Caco-2 (cell line): ENCODE data around the gene CGNL1. TPM values are rescaled to one million over a fixed set of nuclear protein-coding genes. Genes with fewer than 3 reads are reported as not detected.

Experiments used
- BruUV-seq: library from RNA; stranded (reverse); fragments of 400-500 nt; replicated peaks from 2 replicates; lab custom pipeline; 2021; lab: Mats Ljungman, UMichigan
- CTCF ChIA-PET: fragments of 300-600 bp; sonication (Branson Sonifier 250); formaldehyde crosslinking; loops from one replicate; lab custom pipeline; 2022; ENCODE audit warnings: antibody characterized with exemption; lab: Charles Lee
- POLR2A ChIA-PET: fragments of 300-600 bp; sonication (Branson Sonifier 250); formaldehyde crosslinking; loops from one replicate; lab custom pipeline; 2022; ENCODE audit warnings: antibody characterized with exemption; lab: Charles Lee
- DNase-seq, 2 experiments: peaks; one replicate each; pipeline versions ENCODE4 v3.0.0 to v3.0.0-alpha.2; 2020 to 2022
- H3K27me3 ChIP-seq: replicated peaks from 2 replicates; pipeline ENCODE4 v1.6.0; 2011; ENCODE audit warnings: low read length; ENCODE audit not compliant: control insufficient read depth, insufficient read depth
- H3K36me3 ChIP-seq: 2 replicates; pipeline ENCODE4 v1.5.1; 2011; ENCODE audit warnings: low read length; ENCODE audit not compliant: control insufficient read depth, insufficient read depth
- H3K4me1 ChIP-seq: fragments of 250-450 bp; sonication (Bioruptor Pico); 2 replicates; pipeline ENCODE4 v1.5.1; 2020; ENCODE audit warnings: mild to moderate bottlenecking
- H3K4me3 ChIP-seq: 2 replicates; pipeline ENCODE4 v1.5.1; 2011; ENCODE audit warnings: low read depth, mild to moderate bottlenecking, control low read depth, low read length
- H3K9me3 ChIP-seq: fragments of 250-450 bp; sonication (Bioruptor Pico); 2 replicates; pipeline ENCODE4 v1.5.1; 2020; ENCODE audit warnings: mild to moderate bottlenecking, moderate library complexity
- H3K27ac Mint-ChIP-seq: one replicate; pipeline ENCODE4 v1.8.0; 2022; ENCODE audit warnings: mixed read lengths; ENCODE audit not compliant: unreplicated experiment
- H3K27me3 Mint-ChIP-seq: one replicate; pipeline ENCODE4 v1.8.0; 2022; ENCODE audit warnings: mixed read lengths; ENCODE audit not compliant: insufficient read depth, unreplicated experiment
- H3K36me3 Mint-ChIP-seq: one replicate; pipeline ENCODE4 v1.8.0; 2022; ENCODE audit warnings: mild to moderate bottlenecking, mixed read lengths; ENCODE audit not compliant: insufficient read depth, unreplicated experiment
- H3K4me1 Mint-ChIP-seq: one replicate; pipeline ENCODE4 v1.8.0; 2022; ENCODE audit warnings: low read depth, mixed read lengths; ENCODE audit not compliant: unreplicated experiment
- H3K4me3 Mint-ChIP-seq: one replicate; pipeline ENCODE4 v1.8.0; 2022; ENCODE audit warnings: mild to moderate bottlenecking, moderate library complexity, mixed read lengths; ENCODE audit not compliant: unreplicated experiment
- H3K9me3 Mint-ChIP-seq: one replicate; pipeline ENCODE4 v1.8.0; 2022; ENCODE audit warnings: mixed read lengths; ENCODE audit not compliant: unreplicated experiment
- CTCF ChIP-seq, 2 experiments: fragments of 200-600 bp in 1 of 2; IDR thresholded peaks; 1 replicate in 1 of 2; 2 replicates in 1 of 2; pipeline versions ENCODE4 v1.5.1 to v1.8.0; 2011 to 2022; ENCODE audit warnings: antibody characterized with exemption in 1 of 2, control low read depth in 1 of 2, inconsistent platforms in 1 of 2, low read depth in 1 of 2, low read length in 1 of 2, mild to moderate bottlenecking in 1 of 2, moderate library complexity in 1 of 2; ENCODE audit not compliant: insufficient read depth in 1 of 2, severe bottlenecking in 1 of 2, unreplicated experiment in 1 of 2
- intact Hi-C: fragments of 100-400 bp; cut with micrococcal nuclease; formaldehyde crosslinking; loops from one replicate; pipeline ENCODE4 v1.10.0; 2022; ENCODE audit not compliant: unreplicated experiment
- total RNA-seq: library from RNA; stranded (reverse); gene quantifications from 2 replicates; pipeline ENCODE4 v1.2.3, GENCODE V29; 2022

CGNL1 gene
- total RNA-seq, 1 experiment from 2014 or later, result 8.3 TPM

GRCh38 chr15:57583282-57583681 lies 207.0 kb downstream of the CGNL1 start:
- Histone ChIP-seq H3K27me3 (no peaks in the 10 kb centered on the region), H3K4me1 (peaks cover 40% of the 10 kb centered on the region), H3K4me3 (no peak overlapping the region), H3K9me3 (peaks cover 23% of the 10 kb centered on the region), H3K36me3 (no peaks in the 10 kb centered on the region)
- POLR2A ChIA-PET, result no interaction called here
- Mint-ChIP-seq H3K27me3 (no peaks in the 10 kb centered on the region), H3K4me1 (peaks cover 33% of the 10 kb centered on the region), H3K27ac (no peak overlapping the region), H3K36me3 (peaks cover 4% of the 10 kb centered on the region), H3K9me3 (peaks cover 16% of the 10 kb centered on the region), H3K4me3 (no peak overlapping the region)
- TF ChIP-seq CTCF (IDR thresholded peaks at IDR 0.05; ENCODE audit: insufficient read depth in 1 of 2, low read depth in 1 of 2, low read length in 1 of 2, severe bottlenecking in 1 of 2, unreplicated experiment in 1 of 2), result no peak
- intact Hi-C loops, result no loop called here
- no peak for DNase-seq
- CTCF ChIA-PET, result no interaction called here
- no TSS peak for BruUV-seq

GRCh38 chr15:57583720-57584119 lies 207.4 kb downstream of the CGNL1 start:
- no peak overlapping the region for H3K4me3 Mint-ChIP-seq
- H3K27me3 Mint-ChIP-seq, result no peaks in the 10 kb centered on the region
- CTCF ChIA-PET, result no interaction called here
- H3K4me1 ChIP-seq, result peaks cover 36% of the 10 kb centered on the region
- peaks cover 4% of the 10 kb centered on the region for H3K36me3 Mint-ChIP-seq
- H3K36me3 ChIP-seq, result no peaks in the 10 kb centered on the region
- no peak for DNase-seq
- no peaks in the 10 kb centered on the region for H3K27me3 ChIP-seq
- no peak overlapping the region for H3K4me3 ChIP-seq
- POLR2A ChIA-PET, result no interaction called here
- intact Hi-C loops, result no loop called here
- BruUV-seq, result no TSS peak
- H3K9me3 ChIP-seq, result peaks cover 23% of the 10 kb centered on the region
- peaks cover 28% of the 10 kb centered on the region for H3K4me1 Mint-ChIP-seq
- H3K9me3 Mint-ChIP-seq, result peaks cover 16% of the 10 kb centered on the region
- TF ChIP-seq CTCF (IDR thresholded peaks at IDR 0.05; ENCODE audit: insufficient read depth in 1 of 2, low read depth in 1 of 2, low read length in 1 of 2, severe bottlenecking in 1 of 2, unreplicated experiment in 1 of 2), result no peak
- no peak overlapping the region for H3K27ac Mint-ChIP-seq

GRCh38 chr15:57586661-57587424 lies 210.5 kb downstream of the CGNL1 start:
- Mint-ChIP-seq H3K36me3 (peaks cover 4% of the 10 kb centered on the region), H3K4me1 (peaks cover 7% of the 10 kb centered on the region), H3K27me3 (no peaks in the 10 kb centered on the region), H3K27ac (no peak overlapping the region), H3K4me3 (no peak overlapping the region), H3K9me3 (peaks cover 16% of the 10 kb centered on the region)
- CTCF ChIA-PET, result interaction anchor here (1.2 kb wide), 1 partner anchor 27 kb away, joined by 3 read pairs; no protein-coding TSS in a partner anchor
- Histone ChIP-seq H3K9me3 (peaks cover 21% of the 10 kb centered on the region), H3K4me3 (no peak overlapping the region), H3K27me3 (no peaks in the 10 kb centered on the region), H3K4me1 (peaks cover 13% of the 10 kb centered on the region), H3K36me3 (no peaks in the 10 kb centered on the region)
- POLR2A ChIA-PET, result no interaction called here
- TF ChIP-seq CTCF (IDR thresholded peaks at IDR 0.05; ENCODE audit: insufficient read depth in 1 of 2, low read depth in 1 of 2, low read length in 1 of 2, severe bottlenecking in 1 of 2, unreplicated experiment in 1 of 2), result no peak
- intact Hi-C loops, result no loop called here
- BruUV-seq, result no TSS peak
- no peak for DNase-seq
